A673 (cell line): ENCODE results near the gene PKN1.
"Not testable (repeated sequence)": the region's sequence is repeated elsewhere in the genome, so short reads cannot be mapped to it uniquely, and the experiment has no call there.

Source experiments
- EZH2 ChIP-seq: fragments of 200-600 bp; sonication (generic); IDR thresholded peaks from 2 replicates; pipeline ENCODE4 v1.6.1; 2017; ENCODE audit warnings: borderline replicate concordance, low read depth, mild to moderate bottlenecking, mixed read lengths, antibody characterized with exemption, low read length; ENCODE audit not compliant: poor library complexity, severe bottlenecking
- TF ChIP-seq, protein P1 (sequence below): fragments of 300-800, 200-600 bp; sonication (generic); conservative IDR thresholded peaks from 2 replicates; pipeline ENCODE4 v1.5.1; 2017; ENCODE audit warnings: low read depth, mild to moderate bottlenecking, antibody characterized with exemption, low read length, moderate library complexity, mixed read lengths

DNA sequence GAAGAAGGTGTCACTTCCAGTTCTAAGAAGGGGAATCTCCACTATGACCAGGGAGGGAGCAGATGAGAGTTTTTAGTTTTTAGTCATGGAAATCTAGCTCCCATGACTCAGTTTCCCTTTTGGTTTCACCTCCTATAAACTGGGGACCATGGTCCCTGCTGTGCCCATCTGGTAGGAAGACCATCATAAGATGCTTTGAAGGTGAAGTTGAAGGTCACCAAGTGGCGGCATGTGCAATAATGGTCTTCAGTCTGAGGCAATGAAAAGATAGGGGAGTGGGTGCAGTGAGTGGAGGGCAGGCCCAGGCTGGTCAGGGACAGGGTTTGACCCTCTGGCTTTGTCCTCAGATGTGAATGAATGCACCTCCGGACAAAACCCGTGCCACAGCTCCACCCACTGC is 36.4 kb upstream of the PKN1 start:
- TF ChIP-seq EZH2, result not testable (repeated sequence)
- TF ChIP-seq, protein P1, sequence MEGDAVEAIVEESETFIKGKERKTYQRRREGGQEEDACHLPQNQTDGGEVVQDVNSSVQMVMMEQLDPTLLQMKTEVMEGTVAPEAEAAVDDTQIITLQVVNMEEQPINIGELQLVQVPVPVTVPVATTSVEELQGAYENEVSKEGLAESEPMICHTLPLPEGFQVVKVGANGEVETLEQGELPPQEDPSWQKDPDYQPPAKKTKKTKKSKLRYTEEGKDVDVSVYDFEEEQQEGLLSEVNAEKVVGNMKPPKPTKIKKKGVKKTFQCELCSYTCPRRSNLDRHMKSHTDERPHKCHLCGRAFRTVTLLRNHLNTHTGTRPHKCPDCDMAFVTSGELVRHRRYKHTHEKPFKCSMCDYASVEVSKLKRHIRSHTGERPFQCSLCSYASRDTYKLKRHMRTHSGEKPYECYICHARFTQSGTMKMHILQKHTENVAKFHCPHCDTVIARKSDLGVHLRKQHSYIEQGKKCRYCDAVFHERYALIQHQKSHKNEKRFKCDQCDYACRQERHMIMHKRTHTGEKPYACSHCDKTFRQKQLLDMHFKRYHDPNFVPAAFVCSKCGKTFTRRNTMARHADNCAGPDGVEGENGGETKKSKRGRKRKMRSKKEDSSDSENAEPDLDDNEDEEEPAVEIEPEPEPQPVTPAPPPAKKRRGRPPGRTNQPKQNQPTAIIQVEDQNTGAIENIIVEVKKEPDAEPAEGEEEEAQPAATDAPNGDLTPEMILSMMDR, result not testable (repeated sequence)
